ENCODE measurements around the gene NRP1.

DNA sequence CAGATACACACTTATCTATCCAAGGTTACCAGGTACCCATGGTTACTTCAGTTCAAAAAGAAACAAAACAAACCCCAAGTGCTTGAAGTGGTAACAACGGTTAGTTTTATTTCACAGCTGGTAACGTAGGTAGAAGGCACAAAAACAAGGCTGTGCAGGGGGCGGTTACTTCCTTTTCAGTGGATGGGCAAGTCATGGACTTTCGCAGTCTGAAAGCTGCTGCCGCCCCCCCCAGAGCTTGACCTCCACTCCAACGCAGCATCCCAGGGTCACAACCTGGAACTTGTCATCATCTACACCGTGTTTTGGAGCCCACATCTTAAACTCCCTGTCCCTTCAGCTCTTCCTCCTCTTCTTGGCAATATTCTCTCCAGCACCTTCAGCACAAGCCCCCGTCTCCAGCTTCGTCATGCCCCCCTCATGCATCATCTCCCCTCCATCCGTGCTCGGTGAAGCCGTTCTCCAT lies 195.3 kb downstream of the NRP1 start:
- TF ChIP-seq SIN3A (conservative IDR thresholded peaks at IDR 0.05 in 1 of 2, IDR thresholded peaks at IDR 0.05 in 1 of 2; ENCODE audit: low read depth in 1 of 2, low read length in 2 of 2) (no peak), EP300 (IDR thresholded peaks at IDR 0.05; ENCODE audit: borderline replicate concordance in 1 of 2, low read depth in 2 of 2, low read length in 2 of 2) (no peak), ZNF274 (IDR thresholded peaks at IDR 0.05; ENCODE audit: borderline replicate concordance, extremely low read depth, low read length) (no peak), POLR2A (IDR thresholded peaks at IDR 0.05; ENCODE audit: control extremely low read depth in 1 of 2, low read depth in 2 of 2, low read length in 2 of 2) (no peak), KDM5A (IDR thresholded peaks at IDR 0.05; ENCODE audit: low read length) (no peak), NANOG (IDR thresholded peaks at IDR 0.05; ENCODE audit: insufficient read depth, low read depth, low read length, poor library complexity, severe bottlenecking) (no peak), BCL11A (IDR thresholded peaks at IDR 0.05; ENCODE audit: low read depth in 2 of 2, low read length in 2 of 2) (no peak), RFX5 (IDR thresholded peaks at IDR 0.05; ENCODE audit: borderline replicate concordance, low read depth, low read length) (no peak), TAF1 (IDR thresholded peaks at IDR 0.05; ENCODE audit: low read depth, low read length) (no peak)
- TF ChIP-seq, protein P1, sequence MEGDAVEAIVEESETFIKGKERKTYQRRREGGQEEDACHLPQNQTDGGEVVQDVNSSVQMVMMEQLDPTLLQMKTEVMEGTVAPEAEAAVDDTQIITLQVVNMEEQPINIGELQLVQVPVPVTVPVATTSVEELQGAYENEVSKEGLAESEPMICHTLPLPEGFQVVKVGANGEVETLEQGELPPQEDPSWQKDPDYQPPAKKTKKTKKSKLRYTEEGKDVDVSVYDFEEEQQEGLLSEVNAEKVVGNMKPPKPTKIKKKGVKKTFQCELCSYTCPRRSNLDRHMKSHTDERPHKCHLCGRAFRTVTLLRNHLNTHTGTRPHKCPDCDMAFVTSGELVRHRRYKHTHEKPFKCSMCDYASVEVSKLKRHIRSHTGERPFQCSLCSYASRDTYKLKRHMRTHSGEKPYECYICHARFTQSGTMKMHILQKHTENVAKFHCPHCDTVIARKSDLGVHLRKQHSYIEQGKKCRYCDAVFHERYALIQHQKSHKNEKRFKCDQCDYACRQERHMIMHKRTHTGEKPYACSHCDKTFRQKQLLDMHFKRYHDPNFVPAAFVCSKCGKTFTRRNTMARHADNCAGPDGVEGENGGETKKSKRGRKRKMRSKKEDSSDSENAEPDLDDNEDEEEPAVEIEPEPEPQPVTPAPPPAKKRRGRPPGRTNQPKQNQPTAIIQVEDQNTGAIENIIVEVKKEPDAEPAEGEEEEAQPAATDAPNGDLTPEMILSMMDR (IDR thresholded peaks at IDR 0.05; ENCODE audit: control extremely low read depth in 1 of 3, insufficient read depth in 1 of 3, low read depth in 1 of 3, low read length in 3 of 3): no peak
- TF ChIP-seq, protein P2, sequence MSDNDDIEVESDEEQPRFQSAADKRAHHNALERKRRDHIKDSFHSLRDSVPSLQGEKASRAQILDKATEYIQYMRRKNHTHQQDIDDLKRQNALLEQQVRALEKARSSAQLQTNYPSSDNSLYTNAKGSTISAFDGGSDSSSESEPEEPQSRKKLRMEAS (IDR thresholded peaks at IDR 0.05): no peak
- TF ChIP-seq, protein P3, sequence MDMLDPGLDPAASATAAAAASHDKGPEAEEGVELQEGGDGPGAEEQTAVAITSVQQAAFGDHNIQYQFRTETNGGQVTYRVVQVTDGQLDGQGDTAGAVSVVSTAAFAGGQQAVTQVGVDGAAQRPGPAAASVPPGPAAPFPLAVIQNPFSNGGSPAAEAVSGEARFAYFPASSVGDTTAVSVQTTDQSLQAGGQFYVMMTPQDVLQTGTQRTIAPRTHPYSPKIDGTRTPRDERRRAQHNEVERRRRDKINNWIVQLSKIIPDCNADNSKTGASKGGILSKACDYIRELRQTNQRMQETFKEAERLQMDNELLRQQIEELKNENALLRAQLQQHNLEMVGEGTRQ (IDR thresholded peaks at IDR 0.05; ENCODE audit: low read length): no peak
